Omental fat pad (tissue), 4 donors: ENCODE results near the gene AFF3. TPM values are rescaled to one million over a fixed set of nuclear protein-coding genes. Genes with fewer than 3 reads are reported as not detected.

Experiments
- ATAC-seq: fragments of 150-250 bp; one replicate; pipeline ENCODE4 v1.9.1; 2016; ENCODE audit warnings: mild to moderate bottlenecking, moderate library complexity; ENCODE audit not compliant: low FRiP score
- DNase-seq: peaks from one replicate; pipeline ENCODE4 v3.0.0-alpha.2; 2019; ENCODE audit warnings: low spot score
- CTCF ChIP-seq, 3 donors: fragments of 450-650 bp; IDR thresholded peaks; one replicate each; pipeline ENCODE4 v1.5.1; 2016 to 2017; ENCODE audit warnings: antibody characterized with exemption in 3 of 3, mild to moderate bottlenecking in 3 of 3, moderate library complexity in 2 of 3
- total RNA-seq, 4 donors: library from RNA; depleted of rRNA; stranded (reverse); fragments of >200 nt; gene quantifications; one replicate each; pipeline ENCODE4 v1.1.0, GENCODE V29; 2016

Gene AFF3
- total RNA-seq, 4 donors from 2014 or later = 1.4 to 6.0 (median 2.7) TPM

GRCh38 chr2:100008956-100009355 lies 133.4 kb downstream of the AFF3 start:
- DNase-seq (no peak), ATAC-seq (no peak)
- no peak for TF ChIP-seq CTCF (IDR thresholded peaks at IDR 0.05)

- DNase-seq = no peak
- no peak for TF ChIP-seq CTCF (IDR thresholded peaks at IDR 0.05)
- ATAC-seq = no peak
These were observed 135.9 kb downstream of the AFF3 start for GRCh38 chr2:100006516-100006915.

DNA sequence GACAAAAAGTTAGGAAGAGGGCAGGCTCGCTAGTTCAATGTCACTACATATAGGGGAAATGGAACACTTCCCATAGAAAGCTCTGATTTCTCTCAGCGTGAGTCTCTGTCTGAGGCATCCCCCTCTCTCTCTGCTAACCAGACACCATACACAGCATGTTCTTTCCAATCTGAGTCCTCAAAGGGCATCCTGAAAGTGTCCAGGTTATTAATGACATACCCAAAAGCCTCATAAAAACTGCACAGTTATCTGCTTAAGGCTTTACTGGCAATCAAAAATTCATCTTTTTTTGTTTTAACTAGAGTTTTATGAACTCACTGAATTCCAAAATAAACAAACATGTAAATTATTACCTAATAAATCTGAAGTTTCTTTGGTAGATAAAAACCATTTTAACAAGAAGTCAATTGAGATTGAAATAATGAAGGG lies 137.4 kb downstream of the AFF3 start:
- DNase-seq = no peak
- ATAC-seq = no peak
- no peak for TF ChIP-seq CTCF (IDR thresholded peaks at IDR 0.05)

DNA sequence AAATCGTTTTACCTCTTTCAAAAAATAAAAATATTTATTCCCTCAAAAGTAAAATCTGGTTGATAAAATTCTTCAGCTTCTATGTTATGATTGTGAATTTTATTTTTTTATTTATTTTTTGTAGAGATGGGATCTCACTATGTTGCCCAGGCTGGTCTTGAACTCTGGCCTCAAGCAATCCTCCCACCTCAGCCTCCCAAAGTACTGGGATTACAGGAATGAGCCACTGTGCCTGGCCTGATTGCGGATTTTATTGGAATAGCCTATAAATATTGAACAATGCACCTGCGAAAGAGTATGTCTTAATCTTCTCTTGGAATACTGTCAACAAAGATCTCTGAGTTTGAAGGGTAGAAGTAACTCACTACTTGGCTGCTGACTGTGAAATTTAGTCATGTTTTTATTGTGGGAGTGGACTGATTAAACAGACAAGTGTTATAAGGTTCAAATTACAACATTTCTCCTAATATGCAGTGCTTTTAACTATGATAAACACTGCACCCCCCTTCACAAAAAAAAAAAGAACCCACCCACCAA lies 138.0 kb downstream of the AFF3 start:
- no peak for TF ChIP-seq CTCF (IDR thresholded peaks at IDR 0.05)
- DNase-seq (no peak), ATAC-seq (no peak)

- no peak for TF ChIP-seq CTCF (IDR thresholded peaks at IDR 0.05)
- ATAC-seq (no peak), DNase-seq (no peak)
These were observed 140.3 kb downstream of the AFF3 start for GRCh38 chr2:100002059-100002458.

DNA sequence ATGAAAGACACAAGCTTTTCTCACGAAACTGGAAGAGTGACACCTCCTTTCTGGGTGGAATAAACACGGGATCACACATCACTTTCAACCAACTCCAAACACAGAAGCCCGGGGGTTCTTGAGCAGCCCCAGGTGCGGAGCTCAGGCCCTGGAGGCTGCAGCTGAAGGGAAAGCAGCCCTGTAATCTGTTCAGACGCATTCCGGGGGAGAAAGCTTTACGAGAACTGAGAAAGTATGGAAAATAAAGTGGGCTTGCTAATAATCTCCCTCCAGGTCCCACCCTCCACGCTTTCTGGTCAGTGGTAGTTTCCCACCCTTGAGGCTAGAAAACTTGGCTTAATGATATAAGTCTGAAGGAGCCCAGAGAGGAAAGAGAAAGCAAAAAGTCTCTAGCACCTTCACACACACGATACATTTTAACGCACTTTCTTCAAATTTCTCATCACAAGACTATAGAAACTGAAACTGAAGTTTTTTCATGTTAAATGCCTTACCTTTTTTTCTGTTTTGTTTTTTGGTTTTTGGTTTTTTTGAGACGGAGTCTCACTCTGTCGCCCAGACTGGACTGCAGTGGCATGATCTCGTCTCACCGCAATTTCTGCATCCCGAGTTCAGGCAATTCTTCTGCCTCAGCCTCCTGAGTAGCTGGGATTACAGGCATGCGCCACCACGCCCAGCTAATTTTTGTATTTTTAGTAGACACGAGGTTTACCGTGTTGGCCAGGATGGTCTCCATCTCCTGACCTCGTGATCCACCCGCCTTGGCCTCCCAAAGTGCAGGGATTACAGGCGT lies 141.3 kb downstream of the AFF3 start:
- TF ChIP-seq CTCF (IDR thresholded peaks at IDR 0.05) = no peak
- no peak for DNase-seq
- ATAC-seq = no peak
